Hepatocyte (in vitro differentiated cells): ENCODE results near the gene NPVF.

Source experiments
- EZH2 ChIP-seq: fragments of 200-600 bp; sonication (generic); IDR thresholded peaks from 2 replicates; pipeline ENCODE4 v1.6.1; 2016; ENCODE audit warnings: antibody characterized with exemption, mild to moderate bottlenecking, borderline replicate concordance
- EZH2phosphoT487 ChIP-seq: fragments of 200-600 bp; sonication (generic); IDR thresholded peaks from one replicate; pipeline ENCODE4 v1.6.1; 2018; ENCODE audit warnings: antibody characterized with exemption, mild to moderate bottlenecking, low read depth, moderate library complexity; ENCODE audit not compliant: unreplicated experiment, severe bottlenecking
- TF ChIP-seq, protein P1 (sequence below): fragments of 200-600 bp; sonication (generic); IDR thresholded peaks from 2 replicates; pipeline ENCODE4 v1.5.1; 2016; ENCODE audit warnings: antibody characterized with exemption, mild to moderate bottlenecking; ENCODE audit not compliant: poor library complexity

DNA sequence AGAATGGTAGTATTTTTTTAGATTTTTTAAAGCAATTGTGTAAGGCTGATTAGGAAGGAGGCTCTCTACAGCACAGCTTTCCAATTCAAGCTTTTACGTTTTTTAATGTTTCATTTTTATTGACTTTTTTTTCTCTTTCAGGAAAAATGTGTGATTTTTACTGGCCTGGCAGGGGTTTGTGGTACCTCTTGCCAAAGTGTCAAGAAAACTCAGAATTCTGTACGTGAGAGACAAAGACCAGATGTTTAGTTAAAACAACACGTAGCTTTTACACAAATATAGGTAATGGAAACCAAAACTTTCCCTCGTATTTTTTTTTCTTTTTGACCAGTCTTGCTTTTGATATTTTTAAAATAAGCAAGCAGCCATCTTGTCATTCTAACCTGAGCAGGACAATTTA is 6.0 kb upstream of the NPVF start:
- TF ChIP-seq, protein P1, sequence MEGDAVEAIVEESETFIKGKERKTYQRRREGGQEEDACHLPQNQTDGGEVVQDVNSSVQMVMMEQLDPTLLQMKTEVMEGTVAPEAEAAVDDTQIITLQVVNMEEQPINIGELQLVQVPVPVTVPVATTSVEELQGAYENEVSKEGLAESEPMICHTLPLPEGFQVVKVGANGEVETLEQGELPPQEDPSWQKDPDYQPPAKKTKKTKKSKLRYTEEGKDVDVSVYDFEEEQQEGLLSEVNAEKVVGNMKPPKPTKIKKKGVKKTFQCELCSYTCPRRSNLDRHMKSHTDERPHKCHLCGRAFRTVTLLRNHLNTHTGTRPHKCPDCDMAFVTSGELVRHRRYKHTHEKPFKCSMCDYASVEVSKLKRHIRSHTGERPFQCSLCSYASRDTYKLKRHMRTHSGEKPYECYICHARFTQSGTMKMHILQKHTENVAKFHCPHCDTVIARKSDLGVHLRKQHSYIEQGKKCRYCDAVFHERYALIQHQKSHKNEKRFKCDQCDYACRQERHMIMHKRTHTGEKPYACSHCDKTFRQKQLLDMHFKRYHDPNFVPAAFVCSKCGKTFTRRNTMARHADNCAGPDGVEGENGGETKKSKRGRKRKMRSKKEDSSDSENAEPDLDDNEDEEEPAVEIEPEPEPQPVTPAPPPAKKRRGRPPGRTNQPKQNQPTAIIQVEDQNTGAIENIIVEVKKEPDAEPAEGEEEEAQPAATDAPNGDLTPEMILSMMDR, result no peak
- TF ChIP-seq EZH2 (no peak), EZH2phosphoT487 (no peak)
